Stimulated activated naive CD4-positive, alpha-beta T cell (primary cell): ENCODE data around the gene INAFM1.
"Not testable (repeated sequence)": the region's sequence is repeated elsewhere in the genome, so short reads cannot be mapped to it uniquely, and the experiment has no call there.

Experiments
- DNase-seq, 6 experiments: peaks; one replicate each; lab custom pipeline; 2025; lab: John Stamatoyannopoulos, UW

INAFM1 gene

GRCh38 chr19:47267350-47267759, 7.3 kb upstream of the INAFM1 start:
- no peak for DNase-seq

- DNase-seq: no peak
Observed at GRCh38 chr19:47268028-47268427, 6.7 kb upstream of the INAFM1 start.

GRCh38 chr19:47269596-47269995, 5.1 kb upstream of the INAFM1 start:
- no peak for DNase-seq

GRCh38 chr19:47270408-47270807, 4.3 kb upstream of the INAFM1 start:
- DNase-seq: no peak

- no peak for DNase-seq
Observed at GRCh38 chr19:47271949-47272348, 2.7 kb upstream of the INAFM1 start.

- DNase-seq: no peak
Observed at GRCh38 chr19:47272448-47273312, 2.0 kb upstream of the INAFM1 start.

- DNase-seq: peak; percentile 81 to 89 (median 85)
Observed at GRCh38 chr19:47273313-47274070, 1.2 kb upstream of the INAFM1 start.

GRCh38 chr19:47274891-47275761, 441 bp downstream of the INAFM1 start:
- DNase-seq: peak in 1 of 6 experiments; percentile 42

GRCh38 chr19:47275791-47276461, 1.2 kb downstream of the INAFM1 start:
- no peak for DNase-seq

GRCh38 chr19:47276513-47276912, 1.8 kb downstream of the INAFM1 start:
- DNase-seq: not testable (repeated sequence)

GRCh38 chr19:47280183-47280797, 5.6 kb downstream of the INAFM1 start:
- peak in 4 of 6 experiments; percentile 20 to 37 (median 28) for DNase-seq

GRCh38 chr19:47283405-47284059, 8.8 kb downstream of the INAFM1 start:
- no peak for DNase-seq

- DNase-seq: peak; percentile 3 to 82 (median 21)
Observed at GRCh38 chr19:47284324-47284899, 9.7 kb downstream of the INAFM1 start.

GRCh38 chr19:47296036-47296435, 21.4 kb downstream of the INAFM1 start:
- DNase-seq: peak; percentile 39 to 82 (median 68)

- DNase-seq: not testable (repeated sequence)
Observed at GRCh38 chr19:47300867-47301266, 26.2 kb downstream of the INAFM1 start.

GRCh38 chr19:47302249-47302648, 27.6 kb downstream of the INAFM1 start:
- DNase-seq: no peak

- DNase-seq: no peak
Observed at GRCh38 chr19:47303966-47304365, 29.3 kb downstream of the INAFM1 start.

GRCh38 chr19:47305309-47305751, 30.6 kb downstream of the INAFM1 start:
- DNase-seq: peak in 5 of 6 experiments; percentile 33 to 62 (median 42)

- DNase-seq: no peak
Observed at GRCh38 chr19:47306303-47306702, 31.6 kb downstream of the INAFM1 start.

GRCh38 chr19:47309038-47309437, 34.4 kb downstream of the INAFM1 start:
- DNase-seq: no peak
